MM.1S (cell line): ENCODE measurements around the gene CASKIN1.

Experiments used
- DNase-seq: peaks from one replicate; pipeline ENCODE4 v3.0.0-alpha.2; 2015
- H2AFZ ChIP-seq: fragments of 300-600 bp; sonication (generic); 2 replicates; pipeline ENCODE4 v1.6.0; 2016; ENCODE audit warnings: antibody characterized with exemption, low read length
- H3F3A ChIP-seq: fragments of 300-600 bp; sonication (generic); 2 replicates; pipeline ENCODE4 v1.6.1; 2016; ENCODE audit warnings: mild to moderate bottlenecking, antibody characterized with exemption, low read length, moderate library complexity, mixed read lengths; ENCODE audit not compliant: insufficient read depth
- H3K27ac ChIP-seq: fragments of 300-600 bp; sonication (generic); 2 replicates; pipeline ENCODE4 v1.5.1; 2016; ENCODE audit warnings: mild to moderate bottlenecking, low read length
- H3K27me3 ChIP-seq: fragments of 300-600 bp; sonication (generic); replicated peaks from 2 replicates; pipeline ENCODE4 v1.6.0; 2016; ENCODE audit warnings: low read length; ENCODE audit not compliant: insufficient read depth
- H3K36me3 ChIP-seq: fragments of 300-600 bp; sonication (generic); replicated peaks from 2 replicates; pipeline ENCODE4 v1.6.1; 2016; ENCODE audit warnings: mild to moderate bottlenecking, low read length, mixed read lengths; ENCODE audit not compliant: insufficient read depth
- H3K4me1 ChIP-seq: fragments of 300-600 bp; sonication (generic); 2 replicates; pipeline ENCODE4 v1.6.1; 2016; ENCODE audit warnings: low read length, mixed read lengths
- H3K4me2 ChIP-seq: fragments of 300-600 bp; sonication (generic); 2 replicates; pipeline ENCODE4 v1.6.0; 2016; ENCODE audit warnings: low read depth, low read length
- H3K4me3 ChIP-seq: fragments of 300-600 bp; sonication (generic); 2 replicates; pipeline ENCODE4 v1.5.1; 2016; ENCODE audit warnings: low read length, mixed read lengths
- H3K79me2 ChIP-seq: fragments of 300-600 bp; sonication (generic); 2 replicates; pipeline ENCODE4 v1.6.1; 2016; ENCODE audit warnings: mixed run types, low read length, mixed read lengths
- H3K9ac ChIP-seq: fragments of 300-600 bp; sonication (generic); 2 replicates; pipeline ENCODE4 v1.6.1; 2016; ENCODE audit warnings: low read length, mixed read lengths
- H3K9me2 ChIP-seq: fragments of 300-600 bp; sonication (generic); replicated peaks from 2 replicates; pipeline ENCODE4 v1.6.1; 2016; ENCODE audit warnings: mild to moderate bottlenecking, low read length, mixed read lengths; ENCODE audit not compliant: insufficient read depth
- H3K9me3 ChIP-seq: fragments of 300-600 bp; sonication (generic); replicated peaks from 2 replicates; pipeline ENCODE4 v1.6.1; 2016; ENCODE audit warnings: mild to moderate bottlenecking, low read length, mixed read lengths; ENCODE audit not compliant: insufficient read depth
- H4K20me1 ChIP-seq: fragments of 300-600 bp; sonication (generic); 2 replicates; pipeline ENCODE4 v1.6.1; 2016; ENCODE audit warnings: mild to moderate bottlenecking, low read length, moderate library complexity, mixed read lengths; ENCODE audit not compliant: insufficient read depth
- EZH2 ChIP-seq: fragments of 300-600 bp; sonication (generic); optimal IDR thresholded peaks from 2 replicates; pipeline ENCODE3; 2017; ENCODE audit warnings: low read depth, mild to moderate bottlenecking, antibody characterized with exemption, low read length, mixed read lengths
- EZH2phosphoT487 ChIP-seq: fragments of 300-600 bp; sonication (generic); IDR thresholded peaks from 2 replicates; pipeline ENCODE4 v1.6.1; 2018; ENCODE audit warnings: antibody characterized with exemption, low read length
- TF ChIP-seq, protein P1 (sequence below): fragments of 300-600 bp; sonication (generic); IDR thresholded peaks from 2 replicates; pipeline ENCODE4 v1.5.1; 2016; ENCODE audit warnings: antibody characterized with exemption, low read length, mixed read lengths

The CASKIN1 gene

GRCh38 chr16:2148714-2149629, 47.4 kb downstream of the CASKIN1 start:
- Histone ChIP-seq H3F3A (peaks cover 61% of the 10 kb centered on the region), H3K4me3 (peak overlapping the region; percentile 67), H3K9me2 (no peaks in the 10 kb centered on the region), H3K4me2 (peak overlapping the region; percentile 99), H3K4me1 (peaks cover 27% of the 10 kb centered on the region), H3K9ac (peak overlapping the region; percentile 60; the same call in 1 of the 2 replicates), H3K79me2 (peaks cover 14% of the 10 kb centered on the region), H3K9me3 (no peaks in the 10 kb centered on the region), H3K36me3 (peaks cover 3% of the 10 kb centered on the region; the same call in 1 of the 2 replicates), H2AFZ (peak overlapping the region; percentile 58), H3K27ac (no peak overlapping the region), H4K20me1 (peaks cover 36% of the 10 kb centered on the region), H3K27me3 (no peaks in the 10 kb centered on the region)
- DNase-seq, result peak; percentile 42
- TF ChIP-seq EZH2phosphoT487 (no peak), EZH2 (no peak)
- TF ChIP-seq, protein P1, sequence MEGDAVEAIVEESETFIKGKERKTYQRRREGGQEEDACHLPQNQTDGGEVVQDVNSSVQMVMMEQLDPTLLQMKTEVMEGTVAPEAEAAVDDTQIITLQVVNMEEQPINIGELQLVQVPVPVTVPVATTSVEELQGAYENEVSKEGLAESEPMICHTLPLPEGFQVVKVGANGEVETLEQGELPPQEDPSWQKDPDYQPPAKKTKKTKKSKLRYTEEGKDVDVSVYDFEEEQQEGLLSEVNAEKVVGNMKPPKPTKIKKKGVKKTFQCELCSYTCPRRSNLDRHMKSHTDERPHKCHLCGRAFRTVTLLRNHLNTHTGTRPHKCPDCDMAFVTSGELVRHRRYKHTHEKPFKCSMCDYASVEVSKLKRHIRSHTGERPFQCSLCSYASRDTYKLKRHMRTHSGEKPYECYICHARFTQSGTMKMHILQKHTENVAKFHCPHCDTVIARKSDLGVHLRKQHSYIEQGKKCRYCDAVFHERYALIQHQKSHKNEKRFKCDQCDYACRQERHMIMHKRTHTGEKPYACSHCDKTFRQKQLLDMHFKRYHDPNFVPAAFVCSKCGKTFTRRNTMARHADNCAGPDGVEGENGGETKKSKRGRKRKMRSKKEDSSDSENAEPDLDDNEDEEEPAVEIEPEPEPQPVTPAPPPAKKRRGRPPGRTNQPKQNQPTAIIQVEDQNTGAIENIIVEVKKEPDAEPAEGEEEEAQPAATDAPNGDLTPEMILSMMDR, result peak; percentile 12; the same call in 1 of the 2 replicates

GRCh38 chr16:2147981-2148671, 48.3 kb downstream of the CASKIN1 start, which contains the start of gene RAB26:
RAB26 (plus strand) TSS chr16:2148625; CDS start chr16:2148784, 159 bp downstream.
- H3K79me2 ChIP-seq, result peaks cover 6% of the 10 kb centered on the region
- H3K9ac ChIP-seq, result peak within 1 kb of the TSS; percentile 60; the same call in 1 of the 2 replicates
- H3K9me3 ChIP-seq, result no peaks in the 10 kb centered on the region
- H3K27me3 ChIP-seq, result no peaks in the 10 kb centered on the region
- peak within 1 kb of the TSS; percentile 67 for H3K4me3 ChIP-seq
- peaks cover 27% of the 10 kb centered on the region for H4K20me1 ChIP-seq
- DNase-seq, result peak; percentile 67
- TF ChIP-seq, protein P1, result no peak
- no peak for TF ChIP-seq EZH2phosphoT487
- TF ChIP-seq EZH2, result no peak
- H3K4me2 ChIP-seq, result peak within 1 kb of the TSS; percentile 99
- H3K27ac ChIP-seq, result no peak within 1 kb of the TSS
- H2AFZ ChIP-seq, result peak within 1 kb of the TSS; percentile 93
- H3K9me2 ChIP-seq, result no peaks in the 10 kb centered on the region
- no peaks in the 10 kb centered on the region for H3K36me3 ChIP-seq
- H3F3A ChIP-seq, result peaks cover 53% of the 10 kb centered on the region
- H3K4me1 ChIP-seq, result peaks cover 19% of the 10 kb centered on the region

- Histone ChIP-seq H3K4me2 (no peak overlapping the region), H3F3A (peaks cover 45% of the 10 kb centered on the region), H2AFZ (no peak overlapping the region), H3K79me2 (no peaks in the 10 kb centered on the region; the same call in 1 of the 2 replicates), H3K9me3 (no peaks in the 10 kb centered on the region), H3K27me3 (no peaks in the 10 kb centered on the region), H3K4me3 (no peak overlapping the region), H3K9me2 (no peaks in the 10 kb centered on the region), H4K20me1 (peaks cover 20% of the 10 kb centered on the region), H3K9ac (no peak overlapping the region), H3K27ac (no peak overlapping the region), H3K4me1 (peaks cover 13% of the 10 kb centered on the region; the same call in 1 of the 2 replicates), H3K36me3 (no peaks in the 10 kb centered on the region)
- TF ChIP-seq EZH2 (no peak), EZH2phosphoT487 (no peak)
- TF ChIP-seq, protein P1, result no peak
- no peak for DNase-seq
Observed at GRCh38 chr16:2147378-2147777, 49.0 kb downstream of the CASKIN1 start.
